GM23338 (cell line): ENCODE data around the gene BOLA3. TPM values are rescaled to one million over a fixed set of nuclear protein-coding genes. Genes with fewer than 3 reads are reported as not detected.

ENCODE experiments used
- ATAC-seq: fragments of 200-7000 bp; cut with Tn5 transposase; 3 replicates; pipeline ENCODE4 v1.9.1; 2020
- DNase-seq: peaks from one replicate; pipeline ENCODE4 v3.0.0-alpha.2; 2015; ENCODE audit warnings: low spot score
- H2AFZ ChIP-seq: fragments of 200-600 bp; sonication (generic); 2 replicates; pipeline ENCODE4 v1.8.0; 2016; ENCODE audit warnings: antibody characterized with exemption, mild to moderate bottlenecking, moderate library complexity
- H3F3A ChIP-seq: fragments of 200-600 bp; sonication (generic); replicated peaks from 2 replicates; pipeline ENCODE4 v1.8.0; 2017; ENCODE audit warnings: antibody characterized with exemption, mixed run types, low read depth
- H3K27ac ChIP-seq: fragments of 200-600 bp; sonication (generic); 2 replicates; pipeline ENCODE4 v1.6.1; 2016; ENCODE audit warnings: low read depth
- H3K27me3 ChIP-seq: fragments of 200-600 bp; sonication (generic); 2 replicates; pipeline ENCODE4 v1.8.0; 2016; ENCODE audit warnings: mild to moderate bottlenecking, mixed run types, moderate library complexity; ENCODE audit not compliant: insufficient read depth
- H3K36me3 ChIP-seq: fragments of 200-600 bp; sonication (generic); 2 replicates; pipeline ENCODE4 v1.8.0; 2016; ENCODE audit warnings: mild to moderate bottlenecking; ENCODE audit not compliant: insufficient read depth
- H3K4me1 ChIP-seq: fragments of 200-600 bp; sonication (generic); 2 replicates; pipeline ENCODE4 v1.8.0; 2016; ENCODE audit warnings: mild to moderate bottlenecking, moderate library complexity; ENCODE audit not compliant: insufficient read depth
- H3K4me2 ChIP-seq: fragments of 200-600 bp; sonication (generic); 2 replicates; pipeline ENCODE4 v1.7.1; 2017; ENCODE audit warnings: mixed run types
- H3K4me3 ChIP-seq: fragments of 200-600 bp; sonication (generic); 2 replicates; pipeline ENCODE4 v1.6.1; 2016; ENCODE audit warnings: mixed run types
- H3K79me2 ChIP-seq: fragments of 200-600 bp; sonication (generic); replicated peaks from 2 replicates; pipeline ENCODE4 v1.8.0; 2017; ENCODE audit warnings: mild to moderate bottlenecking; ENCODE audit not compliant: insufficient read depth
- H3K9me2 ChIP-seq: fragments of 200-600 bp; sonication (generic); 2 replicates; pipeline ENCODE4 v1.8.0; 2017; ENCODE audit not compliant: insufficient read depth
- H4K20me1 ChIP-seq: fragments of 200-600 bp; sonication (generic); replicated peaks from 2 replicates; pipeline ENCODE4 v1.8.0; 2017; ENCODE audit warnings: mild to moderate bottlenecking; ENCODE audit not compliant: insufficient read depth
- H3K27ac Mint-ChIP-seq: 2 replicates; pipeline ENCODE4 v1.8.0; 2020; ENCODE audit warnings: inconsistent platforms, mild to moderate bottlenecking, moderate library complexity, mixed read lengths
- H3K27me3 Mint-ChIP-seq: 3 replicates; pipeline ENCODE4 v1.8.0; 2022; ENCODE audit warnings: low read depth, mild to moderate bottlenecking, moderate library complexity, mixed read lengths, inconsistent platforms; ENCODE audit not compliant: insufficient read depth, poor library complexity
- H3K36me3 Mint-ChIP-seq: 3 replicates; pipeline ENCODE4 v1.8.0; 2021; ENCODE audit warnings: low read depth, mild to moderate bottlenecking, inconsistent platforms, moderate library complexity, mixed read lengths
- H3K4me1 Mint-ChIP-seq: 3 replicates; pipeline ENCODE4 v1.8.0; 2020; ENCODE audit warnings: mild to moderate bottlenecking, inconsistent platforms, mixed read lengths
- H3K4me3 Mint-ChIP-seq: 3 replicates; pipeline ENCODE4 v1.8.0; 2021; ENCODE audit warnings: moderate library complexity, mild to moderate bottlenecking, inconsistent platforms, mixed read lengths
- H3K9me3 Mint-ChIP-seq: 3 replicates; pipeline ENCODE4 v1.8.0; 2020; ENCODE audit warnings: moderate library complexity, mild to moderate bottlenecking, inconsistent platforms, mixed read lengths
- CREB1 ChIP-seq: fragments of 250-450 bp; sonication (Bioruptor Pico); IDR thresholded peaks from 2 replicates; pipeline ENCODE4 v1.5.0; 2020; ENCODE audit warnings: low read depth, mild to moderate bottlenecking, moderate library complexity
- CTCF ChIP-seq, 2 experiments: fragments of 200-600 bp in 1 of 2; sonication (generic) in 1 of 2; conservative IDR thresholded peaks; 2 replicates each; pipeline versions ENCODE4 v1.5.1 to v1.6.1; 2016 to 2017; ENCODE audit warnings: antibody characterized with exemption in 2 of 2, low read depth in 2 of 2, mild to moderate bottlenecking in 2 of 2, moderate library complexity in 1 of 2
- EZH2 ChIP-seq: fragments of 200-600 bp; sonication (generic); IDR thresholded peaks from one replicate; pipeline ENCODE4 v1.8.0; 2017; ENCODE audit warnings: antibody characterized with exemption, mild to moderate bottlenecking, low read depth; ENCODE audit not compliant: unreplicated experiment
- EZH2phosphoT487 ChIP-seq: fragments of 200-600 bp; sonication (generic); IDR thresholded peaks from one replicate; pipeline ENCODE4 v1.8.1; 2018; ENCODE audit warnings: antibody characterized with exemption; ENCODE audit not compliant: unreplicated experiment
- NANOG ChIP-seq: IDR thresholded peaks from 2 replicates; pipeline ENCODE4 v1.6.1; 2016; ENCODE audit warnings: antibody characterized with exemption, borderline replicate concordance
- POLR2AphosphoS5 ChIP-seq: IDR thresholded peaks from 2 replicates; pipeline ENCODE4 v1.6.1; 2016; ENCODE audit warnings: antibody characterized with exemption, low read depth
- ZNF114 ChIP-seq: fragments of 250-450 bp; sonication (Bioruptor Pico); IDR thresholded peaks from 2 replicates; pipeline ENCODE4 v1.5.0; 2020; ENCODE audit warnings: mild to moderate bottlenecking, moderate library complexity
- polyA plus RNA-seq: library from polyadenylated mRNA; unstranded; fragments of >200 nt; fragmentation: Nextera tagmentation; extraction: Ambion mirVana; gene quantifications from 2 replicates; pipeline ENCODE4 v1.2.1, GENCODE V29; 2016
- total RNA-seq: library from RNA; depleted of rRNA; stranded (reverse); fragments of >200 nt; shearing (Covaris generic); gene quantifications from 2 replicates; pipeline ENCODE4 v1.2.3, GENCODE V29; 2014
- TF ChIP-seq, protein P1 (sequence below): IDR thresholded peaks from one replicate; pipeline ENCODE4 v1.6.1; 2018; ENCODE audit warnings: antibody characterized with exemption; ENCODE audit not compliant: unreplicated experiment
- TF ChIP-seq, protein P2 (sequence below): fragments of 250-450 bp; sonication (Bioruptor Pico); IDR thresholded peaks from 2 replicates; pipeline ENCODE4 v1.5.0; 2020; ENCODE audit warnings: mild to moderate bottlenecking, moderate library complexity

The BOLA3 gene
- total and polyA plus RNA-seq, 2 experiments from 2014 or later = 89.8 to 233 TPM

DNA sequence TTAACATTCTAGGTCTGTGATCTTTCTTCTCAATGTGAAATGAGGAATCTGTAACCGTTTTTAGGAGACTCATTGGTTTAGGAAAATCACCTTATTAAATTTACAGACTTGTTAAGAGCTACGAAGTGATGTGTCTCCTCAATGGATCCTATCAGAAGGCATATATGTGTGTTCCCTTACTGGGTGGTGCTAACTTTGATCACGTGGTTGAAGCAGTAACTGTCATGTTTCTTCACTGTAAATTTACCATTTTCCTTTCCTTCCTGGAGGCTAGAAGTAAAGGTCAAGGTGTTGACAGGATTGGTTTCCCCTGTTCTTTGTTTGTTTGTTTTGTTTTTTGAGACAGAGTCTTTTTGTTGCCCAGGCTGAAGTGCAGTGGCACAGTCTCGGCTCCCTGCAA lies 49.3 kb upstream of the BOLA3 start:
- TF ChIP-seq NANOG (no peak), ZNF114 (CRISPR knock-in tag) (no peak)
- H4K20me1 ChIP-seq = peaks cover 29% of the 10 kb centered on the region
- peaks cover 36% of the 10 kb centered on the region for H3K79me2 ChIP-seq
- H3K4me3 Mint-ChIP-seq = no peak overlapping the region; the same call in 2 of the 3 replicates
- no peak overlapping the region for H3K27ac Mint-ChIP-seq
- peaks cover 34% of the 10 kb centered on the region for H3K36me3 Mint-ChIP-seq
- H2AFZ ChIP-seq = no peak overlapping the region
- no peaks in the 10 kb centered on the region for H3K9me2 ChIP-seq
- H3K4me3 ChIP-seq = no peak overlapping the region
- peaks cover 8% of the 10 kb centered on the region; the same call in 2 of the 3 replicates for H3K9me3 Mint-ChIP-seq
- H3K27me3 ChIP-seq = no peaks in the 10 kb centered on the region
- H3K4me1 ChIP-seq = peaks cover 22% of the 10 kb centered on the region
- no peak for ATAC-seq
- H3K27me3 Mint-ChIP-seq = peaks cover 22% of the 10 kb centered on the region
- DNase-seq = no peak
- peaks cover 27% of the 10 kb centered on the region for H3K4me1 Mint-ChIP-seq
- H3F3A ChIP-seq = no peaks in the 10 kb centered on the region
- H3K27ac ChIP-seq = no peak overlapping the region
- H3K4me2 ChIP-seq = no peak overlapping the region
- peaks cover 8% of the 10 kb centered on the region for H3K36me3 ChIP-seq

DNA sequence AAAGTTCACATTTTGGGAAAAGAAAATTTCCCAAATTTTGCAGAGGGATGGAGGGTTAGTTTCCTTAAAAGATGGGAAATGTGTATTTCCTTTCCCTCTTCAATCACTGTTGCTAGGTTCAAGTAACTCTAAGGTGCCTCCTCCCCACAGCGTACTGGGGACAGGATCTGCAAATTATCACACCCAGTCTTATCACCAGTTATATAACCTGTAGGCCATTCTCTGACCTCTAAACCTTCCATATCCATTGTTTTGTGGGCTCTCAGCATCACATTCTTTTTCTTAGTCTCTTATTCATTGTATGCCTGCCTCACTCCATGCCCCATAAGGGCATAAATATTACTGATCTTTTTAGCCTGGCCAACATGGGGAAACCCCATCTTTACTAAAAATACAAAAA lies 47.1 kb upstream of the BOLA3 start:
- Histone ChIP-seq H3K79me2 (peaks cover 13% of the 10 kb centered on the region), H3K4me3 (no peak overlapping the region), H4K20me1 (peaks cover 7% of the 10 kb centered on the region), H3K27ac (no peak overlapping the region), H3K36me3 (no peaks in the 10 kb centered on the region), H3K4me1 (peaks cover 9% of the 10 kb centered on the region), H3K4me2 (no peak overlapping the region), H3K9me2 (no peaks in the 10 kb centered on the region), H2AFZ (no peak overlapping the region; the same call in 1 of the 2 replicates), H3K27me3 (no peaks in the 10 kb centered on the region), H3F3A (no peaks in the 10 kb centered on the region)
- no peak for ATAC-seq
- peaks cover 8% of the 10 kb centered on the region; the same call in 2 of the 3 replicates for H3K9me3 Mint-ChIP-seq
- DNase-seq = no peak
- H3K27ac Mint-ChIP-seq = no peak overlapping the region
- peaks cover 18% of the 10 kb centered on the region for H3K27me3 Mint-ChIP-seq
- peaks cover 12% of the 10 kb centered on the region for H3K4me1 Mint-ChIP-seq
- no peak overlapping the region for H3K4me3 Mint-ChIP-seq
- H3K36me3 Mint-ChIP-seq = peaks cover 12% of the 10 kb centered on the region
- TF ChIP-seq POLR2AphosphoS5 (no peak), CREB1 (CRISPR knock-in tag) (no peak), CTCF (conservative IDR thresholded peaks at IDR 0.05; ENCODE audit: low read depth in 2 of 2) (no peak), EZH2phosphoT487 (no peak), ZNF114 (CRISPR knock-in tag) (no peak), EZH2 (no peak)
- TF ChIP-seq, protein P1, sequence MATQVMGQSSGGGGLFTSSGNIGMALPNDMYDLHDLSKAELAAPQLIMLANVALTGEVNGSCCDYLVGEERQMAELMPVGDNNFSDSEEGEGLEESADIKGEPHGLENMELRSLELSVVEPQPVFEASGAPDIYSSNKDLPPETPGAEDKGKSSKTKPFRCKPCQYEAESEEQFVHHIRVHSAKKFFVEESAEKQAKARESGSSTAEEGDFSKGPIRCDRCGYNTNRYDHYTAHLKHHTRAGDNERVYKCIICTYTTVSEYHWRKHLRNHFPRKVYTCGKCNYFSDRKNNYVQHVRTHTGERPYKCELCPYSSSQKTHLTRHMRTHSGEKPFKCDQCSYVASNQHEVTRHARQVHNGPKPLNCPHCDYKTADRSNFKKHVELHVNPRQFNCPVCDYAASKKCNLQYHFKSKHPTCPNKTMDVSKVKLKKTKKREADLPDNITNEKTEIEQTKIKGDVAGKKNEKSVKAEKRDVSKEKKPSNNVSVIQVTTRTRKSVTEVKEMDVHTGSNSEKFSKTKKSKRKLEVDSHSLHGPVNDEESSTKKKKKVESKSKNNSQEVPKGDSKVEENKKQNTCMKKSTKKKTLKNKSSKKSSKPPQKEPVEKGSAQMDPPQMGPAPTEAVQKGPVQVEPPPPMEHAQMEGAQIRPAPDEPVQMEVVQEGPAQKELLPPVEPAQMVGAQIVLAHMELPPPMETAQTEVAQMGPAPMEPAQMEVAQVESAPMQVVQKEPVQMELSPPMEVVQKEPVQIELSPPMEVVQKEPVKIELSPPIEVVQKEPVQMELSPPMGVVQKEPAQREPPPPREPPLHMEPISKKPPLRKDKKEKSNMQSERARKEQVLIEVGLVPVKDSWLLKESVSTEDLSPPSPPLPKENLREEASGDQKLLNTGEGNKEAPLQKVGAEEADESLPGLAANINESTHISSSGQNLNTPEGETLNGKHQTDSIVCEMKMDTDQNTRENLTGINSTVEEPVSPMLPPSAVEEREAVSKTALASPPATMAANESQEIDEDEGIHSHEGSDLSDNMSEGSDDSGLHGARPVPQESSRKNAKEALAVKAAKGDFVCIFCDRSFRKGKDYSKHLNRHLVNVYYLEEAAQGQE = no peak
- TF ChIP-seq, protein P2, sequence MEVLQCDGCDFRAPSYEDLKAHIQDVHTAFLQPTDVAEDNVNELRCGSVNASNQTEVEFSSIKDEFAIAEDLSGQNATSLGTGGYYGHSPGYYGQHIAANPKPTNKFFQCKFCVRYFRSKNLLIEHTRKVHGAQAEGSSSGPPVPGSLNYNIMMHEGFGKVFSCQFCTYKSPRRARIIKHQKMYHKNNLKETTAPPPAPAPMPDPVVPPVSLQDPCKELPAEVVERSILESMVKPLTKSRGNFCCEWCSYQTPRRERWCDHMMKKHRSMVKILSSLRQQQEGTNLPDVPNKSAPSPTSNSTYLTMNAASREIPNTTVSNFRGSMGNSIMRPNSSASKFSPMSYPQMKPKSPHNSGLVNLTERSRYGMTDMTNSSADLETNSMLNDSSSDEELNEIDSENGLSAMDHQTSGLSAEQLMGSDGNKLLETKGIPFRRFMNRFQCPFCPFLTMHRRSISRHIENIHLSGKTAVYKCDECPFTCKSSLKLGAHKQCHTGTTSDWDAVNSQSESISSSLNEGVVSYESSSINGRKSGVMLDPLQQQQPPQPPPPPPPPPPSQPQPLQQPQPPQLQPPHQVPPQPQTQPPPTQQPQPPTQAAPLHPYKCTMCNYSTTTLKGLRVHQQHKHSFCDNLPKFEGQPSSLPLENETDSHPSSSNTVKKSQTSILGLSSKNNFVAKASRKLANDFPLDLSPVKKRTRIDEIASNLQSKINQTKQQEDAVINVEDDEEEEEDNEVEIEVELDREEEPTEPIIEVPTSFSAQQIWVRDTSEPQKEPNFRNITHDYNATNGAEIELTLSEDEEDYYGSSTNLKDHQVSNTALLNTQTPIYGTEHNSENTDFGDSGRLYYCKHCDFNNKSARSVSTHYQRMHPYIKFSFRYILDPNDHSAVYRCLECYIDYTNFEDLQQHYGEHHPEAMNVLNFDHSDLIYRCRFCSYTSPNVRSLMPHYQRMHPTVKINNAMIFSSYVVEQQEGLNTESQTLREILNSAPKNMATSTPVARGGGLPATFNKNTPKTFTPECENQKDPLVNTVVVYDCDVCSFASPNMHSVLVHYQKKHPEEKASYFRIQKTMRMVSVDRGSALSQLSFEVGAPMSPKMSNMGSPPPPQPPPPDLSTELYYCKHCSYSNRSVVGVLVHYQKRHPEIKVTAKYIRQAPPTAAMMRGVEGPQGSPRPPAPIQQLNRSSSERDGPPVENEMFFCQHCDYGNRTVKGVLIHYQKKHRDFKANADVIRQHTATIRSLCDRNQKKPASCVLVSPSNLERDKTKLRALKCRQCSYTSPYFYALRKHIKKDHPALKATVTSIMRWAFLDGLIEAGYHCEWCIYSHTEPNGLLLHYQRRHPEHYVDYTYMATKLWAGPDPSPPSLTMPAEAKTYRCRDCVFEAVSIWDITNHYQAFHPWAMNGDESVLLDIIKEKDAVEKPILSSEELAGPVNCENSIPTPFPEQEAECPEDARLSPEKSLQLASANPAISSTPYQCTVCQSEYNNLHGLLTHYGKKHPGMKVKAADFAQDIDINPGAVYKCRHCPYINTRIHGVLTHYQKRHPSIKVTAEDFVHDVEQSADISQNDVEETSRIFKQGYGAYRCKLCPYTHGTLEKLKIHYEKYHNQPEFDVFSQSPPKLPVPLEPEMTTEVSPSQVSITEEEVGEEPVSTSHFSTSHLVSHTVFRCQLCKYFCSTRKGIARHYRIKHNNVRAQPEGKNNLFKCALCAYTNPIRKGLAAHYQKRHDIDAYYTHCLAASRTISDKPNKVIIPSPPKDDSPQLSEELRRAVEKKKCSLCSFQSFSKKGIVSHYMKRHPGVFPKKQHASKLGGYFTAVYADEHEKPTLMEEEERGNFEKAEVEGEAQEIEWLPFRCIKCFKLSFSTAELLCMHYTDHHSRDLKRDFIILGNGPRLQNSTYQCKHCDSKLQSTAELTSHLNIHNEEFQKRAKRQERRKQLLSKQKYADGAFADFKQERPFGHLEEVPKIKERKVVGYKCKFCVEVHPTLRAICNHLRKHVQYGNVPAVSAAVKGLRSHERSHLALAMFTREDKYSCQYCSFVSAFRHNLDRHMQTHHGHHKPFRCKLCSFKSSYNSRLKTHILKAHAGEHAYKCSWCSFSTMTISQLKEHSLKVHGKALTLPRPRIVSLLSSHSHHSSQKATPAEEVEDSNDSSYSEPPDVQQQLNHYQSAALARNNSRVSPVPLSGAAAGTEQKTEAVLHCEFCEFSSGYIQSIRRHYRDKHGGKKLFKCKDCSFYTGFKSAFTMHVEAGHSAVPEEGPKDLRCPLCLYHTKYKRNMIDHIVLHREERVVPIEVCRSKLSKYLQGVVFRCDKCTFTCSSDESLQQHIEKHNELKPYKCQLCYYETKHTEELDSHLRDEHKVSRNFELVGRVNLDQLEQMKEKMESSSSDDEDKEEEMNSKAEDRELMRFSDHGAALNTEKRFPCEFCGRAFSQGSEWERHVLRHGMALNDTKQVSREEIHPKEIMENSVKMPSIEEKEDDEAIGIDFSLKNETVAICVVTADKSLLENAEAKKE = no peak
